Skeletal muscle satellite cell (primary cell): ENCODE results near the gene ZNF521.

ENCODE experiments used
- H3K27me3 ChIP-seq: 2 replicates; pipeline ENCODE4 v1.7.0; 2013; ENCODE audit warnings: low read length; ENCODE audit not compliant: control insufficient read depth, insufficient read depth
- H3K36me3 ChIP-seq: 2 replicates; pipeline ENCODE4 v1.7.0; 2013; ENCODE audit warnings: mild to moderate bottlenecking, control low read depth, low read length; ENCODE audit not compliant: insufficient read depth
- H3K4me1 ChIP-seq: 2 replicates; pipeline ENCODE4 v1.7.0; 2013; ENCODE audit warnings: low read length; ENCODE audit not compliant: control insufficient read depth, insufficient read depth
- H3K4me2 ChIP-seq: 2 replicates; pipeline ENCODE4 v1.7.0; 2013; ENCODE audit warnings: mild to moderate bottlenecking, low read length
- H3K4me3 ChIP-seq: 2 replicates; pipeline ENCODE4 v1.7.0; 2013; ENCODE audit warnings: low read length
- H3K9ac ChIP-seq: 2 replicates; pipeline ENCODE4 v1.7.0; 2013; ENCODE audit warnings: mild to moderate bottlenecking, low read depth, low read length, moderate library complexity
- H3K9me3 ChIP-seq: replicated peaks from 2 replicates; pipeline ENCODE4 v1.7.0; 2013; ENCODE audit warnings: mild to moderate bottlenecking, control low read depth, low read length

ZNF521 gene

DNA sequence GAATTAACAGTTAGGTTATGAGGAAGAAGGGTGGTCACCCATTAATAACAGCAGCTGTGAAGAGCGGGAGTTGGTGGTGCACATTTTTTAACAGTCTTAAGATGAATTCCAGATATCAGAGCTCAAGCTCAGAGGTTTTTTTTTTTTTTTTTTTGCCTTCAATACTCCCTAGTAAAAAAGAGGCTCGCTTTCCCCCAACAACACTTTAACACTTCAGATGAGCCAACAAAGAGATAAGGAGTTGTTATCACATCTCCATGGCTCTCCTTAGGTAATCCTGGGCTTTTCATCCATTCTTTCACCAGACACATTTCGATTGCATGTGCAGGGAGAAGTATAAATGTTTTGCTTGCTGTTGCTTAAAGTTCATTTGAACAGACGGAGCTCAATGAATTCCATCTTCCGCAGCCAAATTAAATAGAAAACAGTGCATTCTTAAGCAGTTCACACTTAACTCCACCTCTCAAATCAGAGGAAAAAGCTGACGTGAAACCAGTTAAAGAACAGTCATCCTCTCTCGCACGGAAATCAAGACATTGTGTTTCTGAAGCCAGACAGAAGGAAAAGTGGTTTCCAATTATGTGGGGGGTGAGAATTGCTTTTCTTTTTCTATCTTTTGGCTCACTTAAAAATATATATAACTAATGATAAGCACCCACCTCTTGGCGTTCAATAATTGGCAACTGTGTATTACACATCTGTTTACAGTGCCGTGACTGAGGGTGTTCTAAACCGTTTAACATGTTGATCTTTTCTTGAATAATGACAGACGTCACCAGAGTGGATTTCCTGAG is 118.2 kb downstream of the ZNF521 start:
- Histone ChIP-seq H3K4me1 (peaks cover 30% of the 10 kb centered on the region), H3K4me3 (peak overlapping the region; percentile 45), H3K9ac (peak overlapping the region; percentile 47), H3K36me3 (no peaks in the 10 kb centered on the region), H3K4me2 (peak overlapping the region; percentile 70), H3K27me3 (no peaks in the 10 kb centered on the region), H3K9me3 (no peaks in the 10 kb centered on the region)

GRCh38 chr18:25231327-25231691 is 120.7 kb downstream of the ZNF521 start:
- peak overlapping the region; percentile 39 for H3K9ac ChIP-seq
- H3K4me3 ChIP-seq: peak overlapping the region; percentile 41

DNA sequence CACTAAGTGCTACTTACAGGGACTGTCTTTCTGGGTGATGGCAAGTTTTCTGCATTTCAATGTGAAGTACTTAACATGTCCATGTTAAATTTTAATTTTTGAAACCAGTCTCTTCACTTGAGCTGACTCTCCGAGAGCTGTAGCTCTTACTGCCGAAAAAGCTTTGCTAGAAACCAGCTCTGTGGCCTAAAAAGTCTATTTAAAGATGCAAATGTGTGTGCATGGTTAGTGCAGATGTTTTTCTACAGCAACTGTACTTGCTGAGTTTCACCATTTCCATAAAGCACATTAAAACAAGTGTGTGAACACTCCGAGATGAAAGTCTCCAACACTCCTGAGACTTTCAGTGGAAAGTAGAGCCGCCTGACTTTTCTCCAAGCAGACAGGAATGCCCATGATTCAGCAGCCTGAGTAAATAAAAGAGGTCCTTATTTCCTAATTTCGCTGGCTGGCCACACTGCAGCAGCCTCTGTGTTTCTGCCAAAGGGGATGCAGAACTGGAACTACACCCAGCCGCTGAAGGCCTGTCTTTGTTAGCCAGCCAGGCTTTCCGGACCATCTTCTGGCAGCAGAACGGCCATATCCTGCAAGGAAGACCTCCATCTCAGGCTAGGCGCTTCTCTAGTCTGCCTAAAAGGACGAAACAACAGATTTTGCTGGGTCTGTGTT is 121.2 kb downstream of the ZNF521 start:
- H3K4me3 ChIP-seq: peak overlapping the region; percentile 41

More at GRCh38 chr18:25231327-25231691, 120.7 kb downstream of the ZNF521 start:
- peaks cover 2% of the 10 kb centered on the region for H3K36me3 ChIP-seq
- peaks cover 30% of the 10 kb centered on the region for H3K4me1 ChIP-seq
- no peaks in the 10 kb centered on the region for H3K9me3 ChIP-seq
- peak overlapping the region; percentile 82 for H3K4me2 ChIP-seq
- H3K27me3 ChIP-seq: no peaks in the 10 kb centered on the region

DNA sequence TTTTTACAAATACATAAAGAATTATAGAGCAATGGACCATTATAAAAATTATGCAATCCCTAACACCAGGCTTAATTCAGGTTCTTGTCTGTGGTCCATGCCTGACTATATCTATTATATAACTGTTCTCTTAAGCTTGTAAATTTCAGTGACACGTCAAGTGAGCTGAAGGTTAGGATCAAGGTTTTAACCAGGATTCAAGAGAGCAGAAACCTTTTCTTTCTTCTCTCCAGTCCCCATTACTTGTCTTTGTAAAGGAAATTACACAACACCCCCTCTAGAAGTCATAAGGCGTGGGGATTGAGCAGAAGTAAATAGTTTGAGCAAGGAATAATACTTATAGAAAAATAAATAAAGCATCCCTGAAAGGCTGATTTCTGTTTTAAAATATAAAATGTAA is 122.0 kb downstream of the ZNF521 start:
- H3K4me1 ChIP-seq: peaks cover 30% of the 10 kb centered on the region
- H3K36me3 ChIP-seq: peaks cover 3% of the 10 kb centered on the region
- H3K9ac ChIP-seq: no peak overlapping the region

More for the DNA sequence above, 121.2 kb downstream of the ZNF521 start:
- peak overlapping the region; percentile 82 for H3K4me2 ChIP-seq
- H3K4me1 ChIP-seq: peaks cover 30% of the 10 kb centered on the region
- H3K27me3 ChIP-seq: no peaks in the 10 kb centered on the region
- H3K36me3 ChIP-seq: peaks cover 3% of the 10 kb centered on the region
- no peaks in the 10 kb centered on the region for H3K9me3 ChIP-seq
- H3K9ac ChIP-seq: peak overlapping the region; percentile 39

GRCh38 chr18:25229081-25229480 is 122.9 kb downstream of the ZNF521 start:
- peaks cover 3% of the 10 kb centered on the region for H3K36me3 ChIP-seq
- H3K9ac ChIP-seq: no peak overlapping the region
- H3K4me1 ChIP-seq: peaks cover 26% of the 10 kb centered on the region
- no peak overlapping the region for H3K4me2 ChIP-seq
- H3K9me3 ChIP-seq: no peaks in the 10 kb centered on the region
- no peaks in the 10 kb centered on the region for H3K27me3 ChIP-seq
- no peak overlapping the region for H3K4me3 ChIP-seq

More for the DNA sequence above, 122.0 kb downstream of the ZNF521 start:
- Histone ChIP-seq H3K4me2 (no peak overlapping the region), H3K9me3 (no peaks in the 10 kb centered on the region), H3K27me3 (no peaks in the 10 kb centered on the region), H3K4me3 (no peak overlapping the region)

DNA sequence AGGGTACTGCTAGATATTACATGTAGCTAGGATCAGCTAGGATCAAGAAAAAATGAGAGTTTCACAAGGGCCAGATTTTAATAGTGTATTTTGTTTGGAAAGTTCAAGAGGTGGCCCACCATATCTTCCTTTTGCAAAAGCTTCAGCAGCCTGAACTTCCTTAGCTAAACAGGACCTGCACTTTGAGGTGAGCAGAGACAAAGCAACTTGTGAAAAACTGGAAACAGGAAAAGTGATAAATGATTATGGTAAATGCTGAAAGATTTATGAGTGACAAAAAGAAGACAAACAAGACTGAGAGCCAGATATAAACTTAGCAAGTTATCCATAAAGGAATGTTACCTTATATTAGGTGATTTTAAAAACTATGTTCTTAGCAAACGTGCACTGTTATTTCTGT is 123.6 kb downstream of the ZNF521 start:
- no peak overlapping the region for H3K4me3 ChIP-seq
- no peaks in the 10 kb centered on the region for H3K9me3 ChIP-seq
- peaks cover 19% of the 10 kb centered on the region for H3K4me1 ChIP-seq
- no peak overlapping the region for H3K9ac ChIP-seq
- H3K4me2 ChIP-seq: no peak overlapping the region
- H3K36me3 ChIP-seq: peaks cover 3% of the 10 kb centered on the region
- no peaks in the 10 kb centered on the region for H3K27me3 ChIP-seq

DNA sequence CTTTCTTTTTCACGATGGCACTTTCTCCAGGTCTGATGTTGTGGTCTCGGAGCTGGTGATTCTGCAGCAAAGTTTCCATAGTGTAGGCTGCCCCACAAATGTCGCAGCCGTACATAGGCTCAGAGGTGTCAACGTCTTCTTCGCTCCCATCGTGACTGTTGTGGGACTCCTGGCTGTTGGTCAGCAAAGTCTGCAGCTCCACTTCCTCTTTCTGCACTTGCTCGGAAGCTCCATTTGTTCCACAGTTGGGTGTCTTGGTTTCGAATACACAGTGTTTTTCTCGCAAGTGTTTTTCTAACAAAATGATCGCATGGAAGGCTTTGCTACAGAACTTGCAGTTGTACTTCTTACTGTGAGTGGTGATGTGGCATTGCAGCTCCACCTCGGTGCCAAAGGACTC is 126.8 kb downstream of the ZNF521 start:
- H3K4me3 ChIP-seq: no peak overlapping the region
- no peaks in the 10 kb centered on the region for H3K9me3 ChIP-seq
- no peak overlapping the region for H3K9ac ChIP-seq
- H3K4me2 ChIP-seq: no peak overlapping the region
- peaks cover 3% of the 10 kb centered on the region for H3K4me1 ChIP-seq
- H3K36me3 ChIP-seq: peaks cover 3% of the 10 kb centered on the region
- H3K27me3 ChIP-seq: no peaks in the 10 kb centered on the region

DNA sequence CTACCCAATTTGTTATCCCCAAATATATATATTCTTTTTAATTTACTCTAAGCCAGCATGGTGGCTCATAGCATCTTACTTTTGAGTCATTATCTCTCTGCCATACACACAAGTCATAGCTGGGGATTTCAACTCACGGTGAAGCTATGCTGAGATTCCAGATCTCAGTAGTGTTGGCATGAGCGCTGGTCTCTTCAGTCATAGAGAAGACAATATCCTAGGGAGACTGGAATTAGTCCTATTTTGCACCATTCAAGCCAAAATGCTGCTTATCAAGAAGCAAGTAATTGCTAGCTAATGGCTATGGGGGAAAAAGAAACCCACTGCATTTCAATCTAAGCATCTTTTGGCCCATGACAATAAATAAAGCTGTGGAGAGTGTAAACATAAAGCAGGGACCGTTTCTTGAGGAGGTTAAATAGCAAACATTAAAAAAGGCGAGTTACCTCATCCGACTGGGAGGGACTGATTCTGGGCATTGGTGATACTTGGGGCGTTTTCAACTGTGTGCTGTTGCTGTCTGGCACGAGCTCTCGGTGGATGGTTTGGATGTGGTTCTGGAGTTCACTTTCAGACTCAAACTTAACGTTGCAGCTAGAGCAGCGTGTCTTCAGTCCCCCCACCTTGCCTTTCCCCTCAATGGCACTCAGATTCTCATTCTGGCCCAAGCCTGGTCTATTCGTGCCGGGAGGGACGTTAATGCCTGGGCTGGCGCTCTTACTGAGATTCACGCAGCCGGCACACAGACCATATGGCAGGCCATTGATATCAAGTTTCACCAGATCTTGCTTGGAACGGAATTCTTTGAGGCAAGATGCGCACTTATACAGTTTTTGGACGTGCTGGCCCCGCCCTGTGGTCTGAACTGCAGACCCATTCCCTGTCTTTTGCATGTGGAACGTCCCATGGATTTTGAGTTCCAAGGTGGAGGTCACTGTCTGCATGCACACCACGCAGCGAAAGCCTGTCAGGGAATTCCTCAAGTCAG is 127.8 kb downstream of the ZNF521 start:
- H3K4me2 ChIP-seq: no peak overlapping the region
- H3K9me3 ChIP-seq: no peaks in the 10 kb centered on the region
- H3K36me3 ChIP-seq: peaks cover 3% of the 10 kb centered on the region
- H3K4me1 ChIP-seq: no peaks in the 10 kb centered on the region
- no peak overlapping the region for H3K4me3 ChIP-seq
- H3K9ac ChIP-seq: no peak overlapping the region
- no peaks in the 10 kb centered on the region for H3K27me3 ChIP-seq

DNA sequence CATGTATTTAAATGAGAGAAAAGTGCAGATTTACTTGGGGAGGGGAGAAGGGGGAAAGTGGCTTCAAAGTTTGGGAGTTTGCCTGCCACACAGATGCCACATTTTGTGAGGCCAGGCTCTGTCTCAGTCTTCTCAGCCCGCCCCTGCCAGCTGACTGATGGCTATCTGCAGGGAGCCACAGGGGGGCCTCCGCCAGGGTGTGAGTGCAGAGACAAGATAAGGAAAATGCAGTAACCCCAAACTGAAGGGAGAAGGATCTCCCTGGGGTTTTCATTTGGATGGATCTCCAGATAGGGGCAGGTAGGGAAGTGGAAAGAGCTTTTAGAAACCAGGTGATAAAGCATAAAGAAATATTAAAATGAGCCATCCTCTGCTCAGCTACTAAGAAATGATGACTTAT is 128.8 kb downstream of the ZNF521 start:
- H3K4me3 ChIP-seq: no peak overlapping the region

DNA sequence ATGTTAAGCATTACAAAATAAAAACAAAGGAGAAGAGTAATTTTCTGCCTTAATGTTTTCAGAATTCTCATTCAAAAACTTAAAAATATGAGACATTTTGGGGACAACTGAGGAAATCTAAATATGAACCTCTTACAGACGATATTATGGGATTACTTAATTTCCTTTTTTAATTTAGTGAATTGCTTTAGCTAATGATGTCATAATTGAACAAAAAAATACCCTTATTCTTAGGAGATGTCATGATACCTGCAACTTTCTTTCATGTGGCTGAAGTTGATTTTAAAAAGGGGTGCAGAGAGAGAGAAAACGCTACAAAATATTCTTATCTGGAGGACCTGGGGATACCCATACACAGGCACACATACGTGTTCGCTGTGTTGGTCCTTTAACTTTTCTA is 129.3 kb downstream of the ZNF521 start:
- H3K9me3 ChIP-seq: no peaks in the 10 kb centered on the region
- no peaks in the 10 kb centered on the region for H3K27me3 ChIP-seq
- H3K4me3 ChIP-seq: no peak overlapping the region
- H3K4me1 ChIP-seq: no peaks in the 10 kb centered on the region
- H3K9ac ChIP-seq: no peak overlapping the region
- H3K36me3 ChIP-seq: peaks cover 3% of the 10 kb centered on the region
- no peak overlapping the region for H3K4me2 ChIP-seq

More for the DNA sequence above, 128.8 kb downstream of the ZNF521 start:
- Histone ChIP-seq H3K9me3 (no peaks in the 10 kb centered on the region), H3K4me1 (no peaks in the 10 kb centered on the region), H3K4me2 (no peak overlapping the region), H3K36me3 (peaks cover 3% of the 10 kb centered on the region), H3K9ac (no peak overlapping the region), H3K27me3 (no peaks in the 10 kb centered on the region)

DNA sequence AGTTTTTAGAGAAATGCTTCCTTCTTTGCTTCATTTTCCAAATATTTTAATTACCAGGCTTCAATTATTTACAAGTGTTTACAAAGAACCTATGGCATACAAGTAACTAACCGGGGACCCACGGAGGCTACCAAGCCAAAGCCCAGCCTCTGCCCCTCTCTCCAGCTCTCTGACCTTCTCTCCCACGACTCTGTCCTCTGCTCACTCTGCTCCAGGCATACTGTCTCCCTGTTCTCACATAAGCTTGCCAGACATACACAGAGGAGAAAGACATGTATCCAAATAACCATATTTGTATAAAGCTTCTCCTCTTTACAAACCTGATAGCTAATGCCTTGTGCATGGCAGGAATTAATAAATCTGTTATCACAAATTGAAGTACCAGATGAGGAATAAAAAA is 141.3 kb downstream of the ZNF521 start:
- Histone ChIP-seq H3K27me3 (no peaks in the 10 kb centered on the region), H3K36me3 (no peaks in the 10 kb centered on the region), H3K4me2 (no peak overlapping the region), H3K4me3 (no peak overlapping the region), H3K4me1 (no peaks in the 10 kb centered on the region), H3K9me3 (no peaks in the 10 kb centered on the region), H3K9ac (no peak overlapping the region)
